ENCODE results near the gene DBI.

GRCh38 chr2:119383410-119384140 is 16.8 kb downstream of the DBI start:
- TF ChIP-seq CTCF (IDR thresholded peaks at IDR 0.05; ENCODE audit: poor library complexity, severe bottlenecking): no peak
- no peak for TF ChIP-seq POLR2AphosphoS5 (IDR thresholded peaks at IDR 0.05)
- no peak for TF ChIP-seq TAF1 (IDR thresholded peaks at IDR 0.05; ENCODE audit: low read depth)
- TF ChIP-seq RAD21 (conservative IDR thresholded peaks at IDR 0.05): no peak
